Ecto neural progenitor cell (in vitro differentiated cells): ENCODE measurements around the gene SLC9C2.
"Not testable (repeated sequence)": the region's sequence is repeated elsewhere in the genome, so short reads cannot be mapped to it uniquely, and the experiment has no call there.

Experiments
- DNase-seq: peaks from one replicate; pipeline ENCODE4 v3.0.0-alpha.2; 2018; ENCODE audit warnings: low spot score

SLC9C2 gene

GRCh38 chr1:173481195-173481772 is 121.6 kb downstream of the SLC9C2 start:
- DNase-seq, result no peak

GRCh38 chr1:173479649-173480048 is 123.2 kb downstream of the SLC9C2 start:
- DNase-seq, result no peak

GRCh38 chr1:173478094-173478674 is 124.7 kb downstream of the SLC9C2 start:
- no peak for DNase-seq

GRCh38 chr1:173477286-173478093 is 125.4 kb downstream of the SLC9C2 start, which contains the start of gene PRDX6:
Gene PRDX6, plus strand, starts transcription at chr1:173477335. Its CDS starts 63 bp downstream, at chr1:173477398.
- DNase-seq, result no peak

- peak; percentile 93 for DNase-seq
These were observed 126.1 kb downstream of the SLC9C2 start for GRCh38 chr1:173476665-173477285.

- DNase-seq, result peak; percentile 48
These were observed 126.6 kb downstream of the SLC9C2 start for GRCh38 chr1:173476197-173476664.

- DNase-seq, result no peak
These were observed 127.2 kb downstream of the SLC9C2 start for GRCh38 chr1:173475564-173476196.

GRCh38 chr1:173474780-173475421 is 128.0 kb downstream of the SLC9C2 start:
- not testable (repeated sequence) for DNase-seq

- DNase-seq, result no peak
These were observed 128.6 kb downstream of the SLC9C2 start for GRCh38 chr1:173474097-173474779.

GRCh38 chr1:173473599-173474011 is 129.3 kb downstream of the SLC9C2 start:
- DNase-seq, result no peak

- no peak for DNase-seq
These were observed 132.3 kb downstream of the SLC9C2 start for GRCh38 chr1:173470608-173471007.

GRCh38 chr1:173469656-173470055 is 133.2 kb downstream of the SLC9C2 start:
- no peak for DNase-seq

GRCh38 chr1:173467426-173467825 is 135.4 kb downstream of the SLC9C2 start:
- DNase-seq, result no peak

GRCh38 chr1:173464185-173464584 is 138.7 kb downstream of the SLC9C2 start:
- DNase-seq, result not testable (repeated sequence)

- not testable (repeated sequence) for DNase-seq
These were observed 140.2 kb downstream of the SLC9C2 start for GRCh38 chr1:173462666-173463065.

GRCh38 chr1:173459885-173460284 is 143.0 kb downstream of the SLC9C2 start:
- DNase-seq, result no peak

GRCh38 chr1:173454966-173455524 is 147.8 kb downstream of the SLC9C2 start:
- no peak for DNase-seq

- no peak for DNase-seq
These were observed 148.9 kb downstream of the SLC9C2 start for GRCh38 chr1:173453982-173454381.

GRCh38 chr1:173451981-173452380 is 150.9 kb downstream of the SLC9C2 start:
- DNase-seq, result no peak
